Cardiac fibroblast (primary cell): ENCODE results near the gene PRMT7.

ENCODE experiments used
- DNase-seq, 2 donors: peaks; one replicate each; pipeline versions ENCODE4 v3.0.0 to v3.0.0-alpha.2; 2010; ENCODE audit warnings: low read depth in 2 of 2
- H3K4me3 ChIP-seq, 2 donors: replicated peaks in 1 of 2; 1 replicate in 1 of 2; 2 replicates in 1 of 2; pipeline ENCODE4 v1.5.1; 2011; ENCODE audit warnings: low read depth in 2 of 2, low read length in 2 of 2, mild to moderate bottlenecking in 2 of 2, moderate library complexity in 1 of 2
- TF ChIP-seq, protein P1 (sequence below): IDR thresholded peaks from one replicate; pipeline ENCODE4 v1.5.1; 2011; ENCODE audit warnings: low read depth, mild to moderate bottlenecking, low read length, inconsistent platforms

The PRMT7 gene

DNA sequence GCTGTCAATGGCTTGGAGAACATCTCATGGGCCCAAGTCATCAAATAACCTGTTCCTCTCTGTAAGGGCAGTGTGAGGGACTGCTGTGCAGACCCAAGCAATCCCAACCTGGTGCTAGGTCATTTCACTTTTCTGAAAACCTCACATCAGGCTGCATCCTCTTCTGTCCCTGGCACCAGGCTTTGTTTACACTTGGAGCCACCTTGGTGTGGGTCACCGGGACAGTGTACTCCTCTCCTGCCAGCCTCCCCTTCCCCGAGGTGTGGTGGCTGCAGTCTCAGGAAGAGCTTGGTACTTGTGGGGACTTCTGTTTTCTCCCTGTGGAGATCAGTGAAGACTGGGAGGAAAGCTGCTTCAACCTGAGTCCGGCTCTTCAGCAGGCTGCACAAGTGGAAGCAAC, 12.5 kb upstream of the PRMT7 start:
- TF ChIP-seq, protein P1, sequence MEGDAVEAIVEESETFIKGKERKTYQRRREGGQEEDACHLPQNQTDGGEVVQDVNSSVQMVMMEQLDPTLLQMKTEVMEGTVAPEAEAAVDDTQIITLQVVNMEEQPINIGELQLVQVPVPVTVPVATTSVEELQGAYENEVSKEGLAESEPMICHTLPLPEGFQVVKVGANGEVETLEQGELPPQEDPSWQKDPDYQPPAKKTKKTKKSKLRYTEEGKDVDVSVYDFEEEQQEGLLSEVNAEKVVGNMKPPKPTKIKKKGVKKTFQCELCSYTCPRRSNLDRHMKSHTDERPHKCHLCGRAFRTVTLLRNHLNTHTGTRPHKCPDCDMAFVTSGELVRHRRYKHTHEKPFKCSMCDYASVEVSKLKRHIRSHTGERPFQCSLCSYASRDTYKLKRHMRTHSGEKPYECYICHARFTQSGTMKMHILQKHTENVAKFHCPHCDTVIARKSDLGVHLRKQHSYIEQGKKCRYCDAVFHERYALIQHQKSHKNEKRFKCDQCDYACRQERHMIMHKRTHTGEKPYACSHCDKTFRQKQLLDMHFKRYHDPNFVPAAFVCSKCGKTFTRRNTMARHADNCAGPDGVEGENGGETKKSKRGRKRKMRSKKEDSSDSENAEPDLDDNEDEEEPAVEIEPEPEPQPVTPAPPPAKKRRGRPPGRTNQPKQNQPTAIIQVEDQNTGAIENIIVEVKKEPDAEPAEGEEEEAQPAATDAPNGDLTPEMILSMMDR = no peak
- DNase-seq = no peak
- H3K4me3 ChIP-seq = no peak overlapping the region

DNA sequence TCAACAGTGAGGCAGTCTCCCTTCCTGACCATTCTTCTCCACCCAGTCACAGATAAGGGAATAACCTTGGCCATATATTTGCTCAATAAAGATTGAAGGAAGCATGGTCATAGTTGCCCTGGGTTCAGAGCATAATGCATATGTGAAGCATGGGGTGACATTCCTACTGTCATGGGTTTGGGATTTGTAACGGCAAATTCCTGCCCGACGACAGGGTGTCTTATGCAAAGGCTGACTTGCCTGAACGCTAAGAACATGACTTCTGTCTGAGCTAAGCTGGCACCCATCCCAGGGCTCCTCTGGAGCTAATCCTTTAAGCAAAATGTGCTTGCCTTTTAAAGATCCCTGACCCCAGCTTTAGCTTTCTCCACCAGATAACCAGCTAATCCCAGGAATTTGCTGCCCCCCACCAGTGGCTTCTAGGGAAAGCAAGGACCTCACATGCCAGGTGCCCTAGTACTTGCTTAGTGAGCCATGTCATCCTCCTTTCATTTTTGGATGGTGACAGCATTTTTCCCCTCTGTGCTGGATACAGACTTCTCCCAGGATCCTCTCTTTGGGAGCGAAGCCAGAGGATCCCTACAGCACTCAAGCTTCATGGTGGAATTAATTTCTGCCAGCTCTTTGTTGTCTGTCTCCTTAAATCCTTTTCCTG, 11.8 kb upstream of the PRMT7 start:
- TF ChIP-seq, protein P1 = no peak
- no peak overlapping the region for H3K4me3 ChIP-seq
- DNase-seq = peak; percentile 70 to 80

DNA sequence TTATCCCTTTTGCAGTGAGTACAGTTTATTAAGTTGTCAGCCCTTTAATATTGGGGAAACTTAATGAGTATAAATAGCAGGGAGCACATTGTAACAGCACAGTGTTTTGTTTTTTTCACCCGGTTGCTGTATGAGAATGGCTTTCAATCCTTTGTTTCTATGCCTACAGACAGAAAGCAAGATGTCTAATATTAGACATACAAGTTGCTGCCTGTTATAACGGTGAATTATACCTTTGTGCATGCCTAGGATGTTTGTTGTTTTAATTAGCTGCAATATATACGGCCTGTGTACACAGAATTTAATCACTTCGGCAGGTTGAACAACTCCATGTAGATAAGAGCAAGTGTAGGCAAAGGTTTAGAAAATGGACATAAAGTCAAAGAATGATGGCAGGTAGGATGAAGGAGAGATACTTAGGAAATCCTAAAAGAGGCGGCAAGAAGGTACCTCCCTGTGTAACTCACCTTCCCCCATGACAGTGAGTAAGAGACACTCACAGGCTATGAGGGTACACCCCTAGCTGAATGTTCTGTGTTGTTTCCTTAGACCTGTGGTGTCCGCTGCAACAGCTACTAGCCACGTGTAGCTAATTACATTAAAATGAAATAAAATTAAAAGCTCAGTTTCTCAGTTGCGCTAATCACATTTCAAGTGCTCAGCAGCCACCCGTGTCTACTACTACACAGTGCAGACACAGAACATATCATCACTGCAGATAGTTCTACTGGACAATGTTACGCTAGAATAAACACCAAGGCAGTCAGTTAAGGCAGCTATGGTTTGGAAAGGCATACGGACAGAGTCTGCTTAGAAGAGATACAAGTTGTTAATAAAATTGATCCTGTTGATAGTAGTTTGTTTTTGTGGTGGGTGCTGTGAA, 11.0 kb upstream of the PRMT7 start:
- H3K4me3 ChIP-seq = no peak overlapping the region
- TF ChIP-seq, protein P1 = no peak
- no peak for DNase-seq

DNA sequence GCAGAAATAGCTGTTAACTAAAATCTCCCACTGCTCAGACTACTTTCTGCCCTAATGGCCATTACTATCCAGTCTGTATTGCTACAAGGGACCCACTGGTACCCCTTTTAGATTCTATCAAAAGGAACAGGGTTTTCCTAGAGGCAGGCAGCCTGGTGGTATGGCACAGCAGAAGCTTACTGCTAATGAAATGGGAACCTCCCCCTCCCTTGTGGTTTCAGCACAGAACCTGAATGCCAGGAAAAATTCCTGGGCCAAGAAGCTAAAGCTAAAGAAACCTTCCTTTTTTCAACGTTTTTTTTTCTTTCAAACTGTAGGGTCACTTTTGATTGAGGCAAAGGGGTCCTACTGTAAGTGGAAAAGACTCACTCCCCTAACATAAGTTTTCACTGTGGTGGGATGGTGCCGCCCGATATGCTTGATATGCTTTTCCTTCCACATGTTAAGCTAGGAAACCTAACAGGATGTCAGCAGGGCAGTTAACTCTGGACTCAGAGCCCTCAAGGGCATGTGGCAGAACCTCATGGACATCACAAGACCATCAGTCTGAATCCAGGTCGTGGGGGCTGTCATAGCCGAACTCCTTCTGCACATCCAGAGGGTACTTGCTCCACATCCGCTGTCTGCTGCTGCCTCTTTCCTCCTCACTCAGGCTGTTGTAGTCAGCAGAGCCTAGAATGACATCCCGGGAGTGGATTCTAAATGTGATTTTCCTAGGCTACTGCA, 9.9 kb upstream of the PRMT7 start:
- TF ChIP-seq, protein P1 = no peak
- no peak overlapping the region for H3K4me3 ChIP-seq
- DNase-seq = no peak

DNA sequence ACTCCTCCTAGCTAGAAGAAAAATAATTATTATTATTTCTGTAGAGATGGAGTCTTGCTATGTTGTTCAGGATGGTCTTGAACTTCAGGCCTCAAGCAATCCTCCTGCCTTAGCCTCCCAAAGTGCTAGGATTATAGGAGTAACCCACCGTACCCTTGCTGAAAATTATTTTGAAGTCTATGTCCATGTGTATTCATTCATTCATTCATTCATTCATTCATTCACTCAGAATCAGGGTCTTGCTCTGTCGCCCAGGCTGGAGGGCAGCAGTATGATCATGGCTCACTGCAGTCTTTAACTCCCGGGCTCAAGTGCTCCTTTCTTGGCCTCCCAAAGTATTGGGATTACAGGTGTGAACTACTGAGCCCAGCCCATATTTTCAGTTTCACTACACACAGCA, 4.2 kb upstream of the PRMT7 start:
- DNase-seq = no peak
- no peak overlapping the region for H3K4me3 ChIP-seq
- TF ChIP-seq, protein P1 = no peak

DNA sequence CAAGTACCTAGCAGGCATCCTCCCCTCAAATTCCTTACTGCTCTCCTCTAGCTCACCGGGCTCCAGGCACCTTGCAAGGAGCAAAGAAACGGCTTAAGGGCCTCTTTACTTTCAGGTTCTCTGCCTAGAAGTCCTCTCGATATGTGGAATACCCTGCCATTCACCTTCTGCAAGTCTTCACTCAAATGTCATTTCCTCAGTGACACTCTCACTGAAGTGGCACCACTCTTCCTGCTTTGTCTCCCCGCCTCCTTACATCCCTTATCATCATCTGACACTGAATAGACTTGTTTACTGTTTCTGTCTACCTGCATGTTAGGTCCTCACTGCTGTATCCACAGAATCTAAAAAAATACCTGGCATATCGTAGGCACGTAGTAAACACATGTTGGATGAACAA, 1.0 kb upstream of the PRMT7 start:
- TF ChIP-seq, protein P1 = no peak
- H3K4me3 ChIP-seq = peak overlapping the region; percentile 98 to 99
- DNase-seq = no peak
